Activated effector memory CD4-positive, alpha-beta T cell treated with Interleukin-2 at 50 U/mL for 16 hours (primary cell): ENCODE measurements around the gene COL6A2.
"Not testable (repeated sequence)": the region's sequence is repeated elsewhere in the genome, so short reads cannot be mapped to it uniquely, and the experiment has no call there.

Experiments used
- DNase-seq: peaks from one replicate; pipeline ENCODE4 v3.0.0-alpha.2; 2020

The COL6A2 gene

DNA sequence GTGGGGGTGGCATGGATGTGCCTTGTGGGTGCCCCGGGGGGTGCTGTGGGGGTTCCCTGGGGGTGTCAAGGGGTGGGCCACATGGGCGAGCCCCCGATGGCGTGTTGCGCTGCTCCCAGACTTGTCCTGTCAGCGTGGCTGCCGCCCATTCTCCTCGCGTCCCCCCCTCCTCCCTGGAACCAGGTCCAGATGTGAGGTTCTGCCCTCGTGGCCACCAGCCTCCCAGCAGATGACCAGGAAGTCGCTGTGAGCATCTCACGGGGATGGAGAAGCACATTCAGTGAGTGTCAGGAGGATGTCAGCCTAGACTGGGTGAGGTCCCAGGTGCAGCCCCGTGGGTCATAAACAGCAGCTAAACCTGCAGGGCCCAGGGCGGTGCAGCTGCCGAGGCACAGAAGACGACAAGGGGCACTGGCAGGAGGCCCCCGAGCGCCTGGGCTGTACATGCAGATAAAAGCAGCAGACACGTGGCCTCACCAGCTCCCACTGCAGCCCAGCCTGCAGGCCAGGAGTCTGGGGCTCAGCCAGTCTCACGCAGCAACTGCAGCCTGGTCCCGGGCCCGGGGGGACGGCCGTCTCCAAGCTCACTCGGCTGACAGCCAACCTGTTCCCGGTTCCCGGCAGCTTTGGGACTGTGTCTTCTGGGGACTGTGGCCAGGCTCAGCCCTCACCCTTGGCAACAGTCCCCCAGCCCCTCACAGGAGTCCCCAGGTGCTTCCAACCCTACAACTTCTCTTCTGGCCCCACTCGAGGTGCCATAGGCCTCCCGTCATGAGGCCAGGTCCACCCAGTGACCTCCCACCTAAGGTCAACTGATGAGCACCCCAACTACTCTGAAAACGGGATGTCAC is 17.5 kb upstream of the COL6A2 start:
- no peak for DNase-seq

DNA sequence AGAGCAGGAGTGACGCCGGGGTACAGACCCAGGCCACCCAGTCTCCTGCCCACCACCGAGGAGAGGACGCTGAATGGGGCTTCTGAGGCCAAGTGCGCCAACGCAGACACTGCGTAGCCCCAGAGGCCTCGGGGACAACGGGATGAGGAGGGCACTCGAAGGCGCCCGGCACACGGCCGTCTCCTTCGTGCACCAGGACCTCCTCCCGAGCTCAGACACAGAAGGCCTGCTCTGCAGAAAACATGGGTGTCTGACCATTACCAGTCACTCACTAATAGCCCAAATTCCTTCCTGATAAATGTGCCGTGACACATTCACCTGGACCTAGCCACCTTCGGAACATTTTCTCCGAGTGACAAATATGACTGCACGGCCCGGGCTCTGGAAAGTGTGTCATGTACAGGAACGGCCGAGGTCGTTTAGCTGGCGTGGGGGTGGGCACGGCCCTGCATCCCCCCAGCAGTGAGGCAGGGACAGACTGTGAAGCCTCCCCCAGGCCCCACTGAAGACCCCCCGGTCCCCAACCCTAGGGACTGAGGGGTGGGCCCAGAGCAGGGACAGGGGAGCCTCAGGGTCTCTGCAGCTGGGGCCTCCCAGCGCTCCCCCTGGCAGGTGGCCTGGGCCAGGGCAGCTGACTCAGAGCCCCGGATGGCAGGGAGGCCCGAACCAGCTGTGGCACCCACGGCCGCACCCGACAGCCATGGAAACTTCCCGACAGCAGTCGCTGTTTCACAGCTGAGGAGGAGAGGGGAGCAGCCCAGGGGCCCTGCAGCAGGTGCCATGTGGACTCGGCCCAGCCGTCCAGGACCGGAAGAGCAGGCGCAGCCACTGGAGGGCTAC is 16.7 kb upstream of the COL6A2 start:
- DNase-seq = no peak

DNA sequence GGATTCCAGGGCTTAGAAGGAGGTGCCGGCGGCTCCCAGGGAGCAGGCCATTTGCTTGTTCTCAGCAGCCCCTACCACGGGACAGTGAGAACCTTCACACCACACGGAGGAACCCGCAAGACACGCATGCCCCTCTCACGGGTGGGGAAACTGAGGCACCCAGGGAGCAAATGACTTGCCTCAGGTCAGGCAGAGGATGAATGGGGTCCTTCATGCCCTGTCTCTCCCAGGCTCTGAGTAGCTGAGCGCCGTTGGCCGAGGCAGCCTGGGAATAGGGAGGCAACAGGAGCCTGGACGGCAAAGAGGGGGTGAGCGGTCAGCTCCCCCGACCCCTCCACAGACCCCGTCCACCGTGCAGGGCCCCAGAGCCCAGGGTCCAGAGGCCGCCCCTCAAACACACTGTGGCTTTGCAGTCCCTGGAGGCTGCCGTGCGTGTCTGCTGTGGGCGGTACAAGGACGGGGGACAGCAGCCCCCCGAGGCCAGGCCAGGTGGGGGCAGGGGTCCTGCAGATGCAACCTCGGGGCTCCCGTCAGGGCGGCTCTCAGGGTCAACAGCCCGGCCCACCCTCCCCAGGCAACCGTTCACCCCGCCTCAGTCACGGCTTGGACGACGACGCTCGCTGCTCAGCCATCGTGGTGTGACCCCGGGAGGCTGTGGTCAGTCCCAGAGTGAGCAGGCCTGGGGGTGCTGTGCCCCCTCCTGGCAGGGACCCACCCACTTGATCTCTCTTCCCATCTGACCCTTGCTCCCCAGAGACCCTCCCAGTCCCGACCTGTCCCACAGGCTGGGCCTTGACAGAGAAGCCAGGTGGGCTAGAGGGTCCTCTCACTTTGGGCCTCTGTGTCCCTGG is 15.8 kb upstream of the COL6A2 start:
- DNase-seq = no peak

DNA sequence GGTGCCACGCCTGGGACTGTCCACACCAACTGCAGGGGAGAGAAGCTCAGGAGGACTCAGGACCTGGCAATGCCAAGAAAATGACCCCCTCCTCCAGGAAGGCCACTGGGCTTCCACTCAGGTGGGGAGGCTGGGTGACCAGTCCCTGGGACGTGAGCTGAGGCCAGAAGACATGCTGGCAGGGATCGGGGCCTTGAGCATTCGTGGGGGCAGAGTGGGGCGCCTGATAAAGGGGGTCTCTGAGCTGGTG is 15.3 kb upstream of the COL6A2 start:
- no peak for DNase-seq

DNA sequence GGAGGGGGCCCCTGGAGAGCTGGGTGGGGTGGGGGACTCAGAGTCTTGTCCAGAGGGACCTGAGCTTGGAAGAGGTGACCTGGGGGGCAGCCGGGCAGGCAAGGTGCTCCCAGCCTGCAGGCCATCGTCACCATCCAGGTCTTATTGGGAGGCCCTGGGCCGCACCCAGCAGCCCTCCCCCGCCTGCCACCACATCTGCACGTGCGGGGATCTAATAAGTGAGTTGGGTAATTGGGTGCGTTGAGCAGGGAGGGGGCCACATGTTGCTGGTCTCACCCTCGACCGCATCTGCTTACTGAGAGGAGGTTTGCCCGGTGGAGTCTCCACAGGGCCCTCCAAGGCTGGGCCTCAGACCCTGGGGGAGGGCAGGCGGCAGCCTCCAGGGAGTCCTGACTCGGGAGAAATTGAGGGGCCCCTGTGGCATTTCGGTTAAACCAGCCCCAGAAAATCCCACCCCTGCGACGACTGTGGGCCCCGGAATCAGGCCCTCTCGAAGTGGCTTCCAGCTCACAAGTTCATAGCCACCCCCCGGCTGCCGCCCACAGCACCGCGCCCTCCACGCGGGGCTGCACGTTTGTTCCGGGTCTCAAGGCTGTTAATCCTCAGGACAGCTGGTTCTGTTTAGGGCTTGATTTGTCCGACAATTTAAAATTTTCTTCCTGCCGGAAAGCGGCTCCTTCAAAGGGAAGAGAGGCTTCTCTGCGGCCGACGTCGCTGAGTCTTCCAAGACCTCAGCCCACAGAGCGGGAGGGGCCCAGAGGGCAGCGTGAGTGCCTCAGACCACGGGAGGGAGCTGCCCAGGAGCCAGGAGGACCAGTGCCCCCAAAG is 14.7 kb upstream of the COL6A2 start:
- no peak for DNase-seq

DNA sequence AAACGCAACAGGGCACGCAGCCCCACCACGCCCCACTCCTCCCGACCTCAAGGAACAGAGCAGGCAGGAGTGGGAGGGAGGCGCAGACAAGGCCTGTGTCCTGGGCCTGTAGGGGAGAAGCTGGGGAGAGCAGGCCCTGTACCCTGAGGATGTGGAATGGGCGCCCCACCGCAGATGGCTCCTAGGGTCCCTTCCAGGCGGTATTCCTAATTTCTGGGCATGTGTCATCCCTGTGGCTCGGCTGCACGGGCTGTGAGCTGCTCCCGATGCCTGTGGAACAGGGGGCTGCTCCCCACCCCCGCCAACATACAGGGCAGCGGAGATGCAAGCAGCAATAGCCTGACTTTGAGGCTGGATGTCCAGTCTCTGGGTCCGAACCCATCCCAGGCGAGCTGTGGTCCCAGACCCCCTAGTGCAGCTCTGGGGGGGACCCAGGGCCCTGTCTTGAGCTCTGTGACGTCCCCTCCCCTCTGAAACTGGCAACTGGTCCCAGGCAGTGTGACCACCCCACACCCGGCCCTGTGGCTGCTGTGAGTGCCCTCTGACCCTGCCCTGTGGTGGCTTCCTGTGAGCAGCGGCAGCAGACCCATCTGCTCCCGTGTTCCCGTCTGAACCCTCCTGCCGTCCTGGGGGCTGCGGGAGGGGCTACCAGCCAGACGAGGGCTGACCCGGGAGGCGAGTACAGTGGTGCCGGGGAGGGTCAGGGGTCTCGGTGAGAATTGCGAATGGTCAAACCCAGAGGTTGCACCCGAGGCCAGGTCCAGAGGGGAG is 13.9 kb upstream of the COL6A2 start:
- DNase-seq = no peak

DNA sequence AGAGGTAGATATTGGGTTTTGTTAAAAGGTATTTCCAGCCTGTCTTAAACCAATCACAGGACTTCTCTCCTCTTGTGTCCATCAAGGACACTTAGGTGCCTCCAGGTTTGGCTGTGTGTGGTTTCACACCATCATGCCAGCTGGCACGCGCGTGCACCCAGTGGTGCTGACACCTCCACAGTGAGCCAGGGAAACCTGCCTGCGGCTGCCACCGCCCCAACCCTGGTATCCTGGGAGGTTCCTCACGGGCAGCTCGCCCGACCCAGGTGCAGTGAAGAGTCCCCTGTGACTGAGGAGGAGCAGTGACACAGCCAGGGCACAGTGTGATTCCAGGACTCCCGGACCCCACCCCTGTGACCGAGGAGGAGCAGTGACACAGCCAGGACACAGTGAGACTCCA is 13.2 kb upstream of the COL6A2 start:
- DNase-seq = no peak

DNA sequence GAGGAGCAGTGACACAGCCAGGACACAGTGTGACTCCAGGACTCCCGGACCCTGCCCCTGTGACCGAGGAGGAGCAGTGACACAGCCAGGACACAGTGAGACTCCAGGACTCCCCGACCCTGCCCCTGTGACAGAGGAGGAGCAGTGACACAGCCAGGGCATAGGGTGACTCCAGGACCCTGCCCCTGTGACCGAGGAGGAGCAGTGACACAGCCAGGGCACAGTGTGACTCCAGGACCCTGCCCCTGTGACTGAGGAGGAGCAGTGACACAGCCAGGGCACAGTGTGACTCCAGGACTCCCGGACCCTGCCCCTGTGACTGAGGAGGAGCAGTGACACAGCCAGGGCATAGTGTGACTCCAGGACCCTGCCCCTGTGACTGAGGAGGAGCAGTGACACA is 12.7 kb upstream of the COL6A2 start:
- DNase-seq = not testable (repeated sequence)

DNA sequence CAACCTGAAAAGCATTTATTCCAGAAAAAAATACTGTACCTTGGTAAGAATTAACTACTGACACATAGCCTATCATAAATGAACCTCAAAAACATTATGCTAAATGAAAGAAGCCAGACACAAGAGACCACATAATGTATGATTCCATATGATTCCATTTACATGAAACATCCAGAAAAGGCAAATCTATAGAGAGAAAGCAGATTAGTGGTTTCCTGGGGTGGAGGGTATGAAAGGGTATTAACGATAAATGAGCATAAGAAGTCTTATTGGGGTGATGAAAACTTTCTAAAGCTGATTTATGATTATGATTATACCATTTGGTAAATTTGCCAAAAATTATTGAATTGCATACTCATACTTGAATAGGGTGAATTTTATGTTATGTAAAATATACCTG is 10.3 kb upstream of the COL6A2 start:
- no peak for DNase-seq

DNA sequence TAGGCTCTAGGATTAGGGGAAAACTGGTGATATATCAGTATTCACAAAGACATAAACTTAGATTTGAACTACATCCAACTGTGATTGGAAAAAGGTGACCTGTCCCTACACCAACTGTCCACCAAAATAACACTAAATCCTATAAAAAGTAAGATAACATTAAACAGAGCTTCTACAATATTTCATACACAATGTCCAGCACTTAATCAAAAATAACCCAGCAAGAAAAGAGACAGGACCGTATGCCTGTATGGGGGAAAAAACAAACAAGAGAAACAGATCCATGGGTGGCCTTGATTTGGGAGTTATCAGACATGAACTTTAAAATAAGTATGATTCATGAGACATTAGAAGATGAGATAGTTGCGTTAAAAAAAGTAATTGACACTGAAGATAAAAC is 9.7 kb upstream of the COL6A2 start:
- DNase-seq = no peak

DNA sequence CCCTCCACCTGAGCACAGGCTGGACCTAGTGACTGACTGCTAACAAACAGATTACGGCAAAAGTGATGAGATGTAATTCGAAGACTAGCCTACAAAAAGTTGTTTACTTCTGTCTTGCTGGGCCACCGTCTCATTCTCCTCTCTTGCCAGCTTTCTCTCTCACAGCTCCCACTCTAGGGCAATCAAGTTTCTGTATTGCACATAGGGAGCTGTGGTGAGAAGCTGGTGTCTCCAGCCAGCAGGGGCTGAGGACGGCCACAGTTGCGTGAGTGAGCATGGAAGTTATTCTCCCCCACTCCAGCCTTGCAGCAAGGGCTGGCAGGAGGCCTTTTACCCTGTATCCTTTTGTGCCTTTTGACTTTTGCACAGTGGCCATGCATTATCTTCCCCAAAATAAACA is 8.6 kb upstream of the COL6A2 start:
- no peak for DNase-seq

DNA sequence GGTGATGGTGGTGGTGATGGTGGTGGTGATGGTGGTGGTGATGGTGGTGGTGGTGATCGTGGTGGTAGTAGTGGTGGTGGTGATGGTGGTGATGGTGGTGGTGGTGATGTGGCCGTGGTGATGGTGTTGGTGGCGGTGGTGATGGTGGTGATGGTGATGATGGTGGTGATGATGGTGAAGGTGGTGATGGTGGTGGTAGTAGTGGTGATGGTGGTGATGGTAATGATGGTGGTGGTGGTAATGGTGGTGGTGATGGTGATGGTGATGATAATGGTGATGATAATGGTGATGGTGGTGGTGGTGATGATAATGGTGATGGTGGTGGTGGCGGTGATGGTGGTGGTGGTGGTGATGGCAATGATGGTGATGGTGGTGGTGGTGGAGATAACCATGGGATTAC is 6.8 kb upstream of the COL6A2 start:
- DNase-seq = no peak

DNA sequence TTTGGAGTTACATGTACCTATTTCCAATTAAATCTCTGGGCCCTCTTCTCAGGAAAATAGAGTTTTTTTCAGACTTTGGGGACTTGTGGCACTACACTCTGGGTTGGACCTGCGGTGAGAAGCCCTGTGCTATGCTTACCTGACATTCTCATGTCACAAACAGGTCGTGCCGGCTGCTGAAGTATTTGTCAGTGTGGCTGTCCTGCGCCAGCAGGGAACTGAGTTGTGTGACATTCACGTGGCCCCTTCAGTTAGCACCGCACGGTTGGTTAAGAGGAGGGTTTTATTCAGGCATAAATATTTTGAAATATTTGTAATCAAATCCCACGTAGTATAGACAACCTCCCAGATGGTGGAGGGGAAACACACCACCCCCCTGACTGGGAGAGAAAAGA is 6.3 kb upstream of the COL6A2 start:
- DNase-seq = no peak

DNA sequence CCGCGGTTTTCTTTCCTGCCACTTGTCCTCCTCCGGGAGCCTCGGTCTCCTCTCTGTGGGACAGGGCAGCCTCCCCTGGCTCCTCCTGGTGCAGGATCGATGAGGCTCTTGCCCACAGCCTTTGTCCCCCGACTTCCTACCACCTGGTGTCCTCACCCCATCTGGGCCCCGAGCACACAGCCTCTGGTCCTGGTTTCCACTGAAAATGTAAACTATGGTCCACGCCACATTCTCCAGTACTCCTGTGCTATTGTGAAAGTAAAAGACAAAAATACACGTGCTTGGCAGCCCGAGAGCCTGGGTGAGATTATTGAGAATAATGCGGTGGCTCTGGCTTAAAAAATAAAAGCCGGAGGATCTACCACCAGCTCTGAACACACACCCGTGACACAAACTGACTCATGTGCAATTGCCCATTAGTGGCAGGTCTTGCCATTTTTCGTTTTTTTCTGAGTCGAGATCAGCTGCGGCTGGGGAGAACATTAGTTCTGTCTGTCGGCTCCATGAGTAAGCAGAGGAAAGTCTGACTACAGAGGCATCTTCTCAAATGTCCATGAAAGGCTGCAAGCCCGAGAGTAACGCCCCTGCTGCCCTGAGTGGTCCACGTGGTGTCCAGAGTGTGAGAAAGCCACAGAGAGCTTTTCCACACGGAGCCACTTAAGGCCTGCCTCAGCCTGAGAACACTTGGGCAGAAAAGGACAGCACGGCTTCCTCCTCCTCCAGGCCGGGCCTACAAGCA is 5.7 kb upstream of the COL6A2 start:
- DNase-seq = no peak

DNA sequence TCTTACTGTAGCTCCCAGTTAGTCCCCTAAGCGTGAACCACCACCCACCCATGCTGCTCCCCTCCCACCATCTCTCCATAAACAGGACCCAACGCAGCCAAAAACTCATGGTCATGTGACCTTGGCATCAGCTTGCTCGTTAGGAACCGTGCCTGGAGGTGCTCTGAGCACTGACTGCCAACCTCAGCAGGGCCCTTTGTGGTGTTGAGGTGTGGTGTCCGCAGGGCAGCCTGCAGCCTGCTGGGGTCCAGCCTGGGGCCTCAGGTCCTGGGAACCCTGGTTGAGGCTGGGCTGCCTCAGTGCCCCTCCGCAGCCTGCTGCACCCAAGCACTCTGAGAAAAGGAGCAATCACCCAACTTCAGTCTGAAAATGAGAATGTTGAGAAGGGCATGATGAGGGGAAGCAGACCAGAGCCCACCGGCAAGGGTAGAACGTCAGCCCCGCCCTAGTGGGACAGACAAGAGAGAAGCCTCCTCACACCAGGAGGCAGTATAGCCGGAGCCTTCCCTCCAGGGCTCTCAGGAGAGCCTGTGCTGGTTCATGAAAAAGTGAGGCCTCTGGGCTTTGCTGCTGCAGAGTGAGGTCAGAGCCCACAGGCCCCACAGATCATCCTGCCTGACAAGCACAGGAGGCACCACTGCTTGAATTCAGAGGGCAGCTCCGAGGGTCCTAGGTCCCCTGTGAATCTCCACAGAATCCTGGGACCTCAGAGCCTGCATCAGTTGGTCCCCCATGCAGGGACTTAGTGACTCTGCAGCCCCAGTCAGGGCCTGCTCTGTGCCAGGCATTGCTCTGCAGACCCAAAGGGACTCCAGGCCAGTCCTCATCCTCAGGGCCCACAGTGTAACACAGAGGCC is 4.9 kb upstream of the COL6A2 start:
- DNase-seq = no peak

DNA sequence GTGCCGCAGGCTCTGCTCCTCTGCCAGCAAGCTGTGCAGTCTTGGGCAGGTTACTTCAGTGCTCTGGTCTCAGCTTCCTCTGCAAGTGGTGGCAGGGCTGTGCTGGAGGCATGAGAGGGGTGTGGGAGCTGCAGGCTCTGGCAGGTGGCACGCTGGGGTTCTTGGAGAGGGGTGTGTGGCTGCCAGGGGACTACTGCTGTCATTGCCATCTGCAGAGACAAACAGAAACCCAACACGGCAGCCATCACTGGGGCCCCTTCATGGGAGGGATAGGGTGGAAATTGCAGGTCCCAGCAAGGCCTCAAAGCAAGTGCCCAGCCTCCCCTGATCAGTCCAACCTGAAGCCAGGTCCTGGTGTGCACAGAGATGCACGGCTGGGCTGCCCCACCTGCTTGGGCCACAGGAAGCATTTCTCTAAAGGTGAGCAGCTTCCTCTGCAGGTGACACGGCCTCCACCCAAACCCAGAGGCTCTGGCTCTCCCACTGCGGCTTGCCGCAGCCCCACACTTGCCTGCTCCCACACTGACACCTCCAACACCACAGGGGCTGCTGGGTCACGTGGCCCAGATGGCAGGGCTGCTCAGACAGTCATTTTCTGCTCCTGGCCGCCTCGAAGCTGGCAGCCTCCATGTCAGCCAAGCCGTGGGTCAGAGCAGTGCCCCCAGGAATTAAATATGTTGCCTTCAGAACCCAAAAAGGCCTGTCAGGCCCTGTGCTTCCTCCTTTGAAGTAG is 4.1 kb upstream of the COL6A2 start:
- no peak for DNase-seq

DNA sequence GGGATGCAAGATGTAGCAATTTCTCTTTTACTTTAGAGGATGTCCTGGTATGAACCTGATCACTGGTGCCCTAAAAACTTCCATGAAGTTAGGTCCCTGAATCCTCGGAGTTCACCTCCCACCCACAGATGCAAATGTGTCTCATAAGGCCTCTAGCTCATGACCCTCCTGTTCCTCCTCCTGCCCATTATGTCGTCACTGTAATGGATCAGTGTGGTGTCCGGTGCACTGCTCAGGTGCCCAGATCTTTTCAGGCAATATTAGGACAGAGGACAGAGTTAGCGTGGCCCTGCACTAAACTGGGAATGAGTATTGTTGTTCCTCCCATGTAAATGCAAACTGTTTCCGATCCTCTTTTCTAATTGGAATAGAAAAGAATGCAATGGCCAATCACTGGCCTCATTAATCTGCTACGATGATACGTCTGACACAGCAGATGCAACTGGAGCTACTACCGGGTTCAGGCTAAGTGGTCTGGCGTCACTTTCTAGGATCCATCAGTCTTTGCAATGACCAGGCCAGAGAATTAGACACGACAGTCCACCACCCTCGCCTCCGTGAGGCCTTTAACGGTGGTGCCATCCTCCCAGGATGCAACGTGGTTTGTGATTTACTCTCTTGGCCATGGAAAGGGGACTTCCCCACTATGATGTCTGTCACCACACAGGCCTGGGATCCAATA is 3.4 kb upstream of the COL6A2 start:
- DNase-seq = no peak

DNA sequence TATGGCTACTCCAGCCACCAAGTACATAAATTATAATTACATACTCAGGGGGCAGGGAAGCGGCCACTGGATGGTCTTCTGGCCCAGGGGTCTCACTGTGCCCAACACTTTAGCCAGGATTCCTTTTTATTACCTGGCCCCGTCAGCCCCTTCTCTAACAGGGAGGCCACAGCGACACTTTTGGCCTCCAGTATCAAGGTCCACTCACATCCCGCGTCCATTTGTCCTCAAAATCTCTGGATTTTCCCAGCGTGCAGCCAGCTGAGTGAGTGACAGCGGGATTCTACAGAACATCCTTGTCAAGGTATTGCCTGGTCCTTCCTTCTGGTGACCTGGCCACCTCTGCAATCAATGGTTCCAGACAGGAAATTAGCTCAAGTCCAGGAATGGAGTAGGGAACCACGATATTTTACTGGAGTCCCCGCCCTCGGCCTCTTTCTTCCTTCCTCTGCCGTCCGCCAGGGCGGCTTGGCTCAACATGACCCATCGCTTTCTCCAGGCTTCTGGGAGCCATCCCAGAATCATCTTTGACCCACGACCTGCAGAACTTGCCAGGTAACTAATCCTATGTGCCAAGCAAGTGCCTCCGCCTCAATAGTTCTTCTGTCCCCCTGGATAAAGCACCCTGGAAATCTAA is 2.7 kb upstream of the COL6A2 start:
- DNase-seq = no peak
